Activated CD4-positive, alpha-beta memory T cell treated with anti-CD3 and anti-CD28 coated beads for 36 hours (primary cell): ENCODE measurements around the gene IL11. TPM values are rescaled to one million over a fixed set of nuclear protein-coding genes. Genes with fewer than 3 reads are reported as not detected.

Experiments
- CTCF ChIA-PET: fragments of 350-600 bp; sonication (Branson Sonifier 250); formaldehyde crosslinking; loops from one replicate; lab custom pipeline; 2021; ENCODE audit warnings: antibody characterized with exemption, inconsistent platforms; lab: Charles Lee
- POLR2A ChIA-PET: fragments of 350-600 bp; sonication (Branson Sonifier 250); formaldehyde crosslinking; loops from one replicate; lab custom pipeline; 2021; ENCODE audit warnings: antibody characterized with exemption; lab: Charles Lee
- DNase-seq: peaks from one replicate; pipeline ENCODE4 v3.0.0-alpha.2; 2020
- H3K27ac Mint-ChIP-seq: one replicate; pipeline ENCODE4 v1.8.0; 2021; ENCODE audit warnings: mixed read lengths
- H3K27me3 Mint-ChIP-seq: one replicate; pipeline ENCODE4 v1.8.0; 2021; ENCODE audit warnings: mixed read lengths
- H3K36me3 Mint-ChIP-seq: one replicate; pipeline ENCODE4 v1.8.0; 2021; ENCODE audit warnings: mixed read lengths
- H3K4me1 Mint-ChIP-seq: one replicate; pipeline ENCODE4 v1.8.0; 2021; ENCODE audit warnings: low read depth, mixed read lengths
- H3K4me3 Mint-ChIP-seq: one replicate; pipeline ENCODE4 v1.8.0; 2021; ENCODE audit warnings: mild to moderate bottlenecking, mixed read lengths
- H3K9me3 Mint-ChIP-seq: one replicate; pipeline ENCODE4 v1.8.0; 2021; ENCODE audit warnings: mixed read lengths
- intact Hi-C: fragments of 100-400 bp; cut with micrococcal nuclease; formaldehyde crosslinking; loops from one replicate; pipeline ENCODE4 v1.15.1; 2023
- total RNA-seq, 2 experiments: library from RNA; stranded (reverse); gene quantifications; one replicate each; pipeline ENCODE4 v1.2.3, GENCODE V29; 2021

IL11 gene
- total RNA-seq, 2 experiments from 2014 or later: 0.17 to 0.39 TPM

GRCh38 chr19:55390461-55390880, 20.2 kb upstream of the IL11 start:
- ChIA-PET POLR2A (interaction anchor here (0.8 to 10.6 kb wide), 3 partner anchors 9 to 138 kb away, joined by 3 to 118 read pairs (median 5); partner anchors contain the start of gene UBE2S), CTCF (interaction anchor here (0.8 to 1.5 kb wide), 4 partner anchors 27 to 302 kb away, joined by 3 to 5 read pairs (median 4); no protein-coding TSS in a partner anchor)
- Mint-ChIP-seq H3K27me3 (no peaks in the 10 kb centered on the region), H3K4me3 (no peak overlapping the region), H3K36me3 (peaks cover 50% of the 10 kb centered on the region), H3K4me1 (peaks cover 38% of the 10 kb centered on the region), H3K9me3 (no peaks in the 10 kb centered on the region), H3K27ac (peak overlapping the region; percentile 50)
- no peak for DNase-seq
- intact Hi-C loops: no loop called here

DNA sequence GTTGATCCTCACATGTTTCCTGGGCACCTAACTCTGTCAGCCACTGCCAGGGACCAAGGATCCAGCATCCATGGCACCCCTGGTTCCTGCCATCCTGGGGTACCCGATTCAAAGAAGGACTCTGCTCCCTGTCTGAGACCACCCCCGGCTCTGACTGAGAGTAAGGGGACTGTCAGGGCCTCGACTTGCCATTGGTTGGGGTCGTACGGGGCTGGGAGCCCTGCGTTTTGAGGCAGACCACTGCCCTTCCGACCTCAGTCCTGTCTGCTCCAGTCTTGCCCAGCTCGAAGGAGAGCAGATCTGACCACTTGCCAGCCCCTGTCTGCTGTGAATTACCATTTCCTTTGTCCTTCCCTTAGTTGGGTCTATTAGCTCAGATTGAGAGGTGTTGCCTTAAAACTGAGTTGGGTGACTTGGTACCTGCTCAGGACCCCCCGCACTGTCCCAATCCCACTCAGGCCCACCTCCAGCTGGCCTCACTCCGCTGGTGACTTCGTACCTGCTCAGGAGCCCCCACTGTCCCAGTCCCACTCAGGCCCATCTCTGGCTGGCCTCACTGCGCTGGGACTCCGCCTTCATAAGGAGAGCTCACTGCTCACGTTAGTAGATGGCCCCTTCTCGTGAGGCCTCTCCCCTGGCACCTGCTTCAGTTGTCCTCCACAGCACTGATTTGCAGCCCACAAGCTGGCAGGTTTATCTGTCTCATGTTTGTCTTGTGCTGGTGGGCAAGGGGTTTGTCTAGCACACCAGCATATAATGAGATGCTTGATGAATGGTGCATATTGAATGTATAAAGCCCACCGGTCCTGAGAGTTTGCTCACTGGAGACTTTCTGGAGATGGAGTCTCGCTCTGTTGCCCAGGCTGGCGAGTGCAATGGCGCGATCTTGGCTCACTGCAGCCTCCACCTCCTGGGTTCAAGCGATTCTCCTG, 19.4 kb upstream of the IL11 start:
- H3K9me3 Mint-ChIP-seq: no peaks in the 10 kb centered on the region
- intact Hi-C loops: no loop called here
- POLR2A ChIA-PET: interaction anchor here (1.2 to 10.6 kb wide), 3 partner anchors 10 to 19 kb away, joined by 3 to 118 read pairs (median 5); partner anchors contain the start of gene UBE2S
- CTCF ChIA-PET: interaction anchor here (1.0 to 1.5 kb wide), 3 partner anchors 28 to 301 kb away, joined by 3 to 5 read pairs (median 5); no protein-coding TSS in a partner anchor
- H3K36me3 Mint-ChIP-seq: peaks cover 50% of the 10 kb centered on the region
- peak overlapping the region; percentile 25 for H3K27ac Mint-ChIP-seq
- H3K4me1 Mint-ChIP-seq: peaks cover 40% of the 10 kb centered on the region
- peak overlapping the region; percentile 17 for H3K4me3 Mint-ChIP-seq
- no peaks in the 10 kb centered on the region for H3K27me3 Mint-ChIP-seq
- no peak for DNase-seq

GRCh38 chr19:55387736-55388497, 17.7 kb upstream of the IL11 start:
- Mint-ChIP-seq H3K4me1 (peaks cover 48% of the 10 kb centered on the region), H3K36me3 (peaks cover 50% of the 10 kb centered on the region), H3K27ac (peak overlapping the region; percentile 92), H3K27me3 (no peaks in the 10 kb centered on the region), H3K9me3 (no peaks in the 10 kb centered on the region), H3K4me3 (peak overlapping the region; percentile 96)
- DNase-seq: no peak
- ChIA-PET POLR2A (interaction anchor here (0.7 to 10.6 kb wide), 5 partner anchors 12 to 133 kb away, joined by 3 to 118 read pairs (median 3); partner anchors contain the start of genes KMT5C and UBE2S), CTCF (interaction anchor here (1.1 to 1.3 kb wide), 2 partner anchors 87 to 95 kb away, joined by 3 to 4 read pairs; no protein-coding TSS in a partner anchor)
- intact Hi-C loops: no loop called here

DNA sequence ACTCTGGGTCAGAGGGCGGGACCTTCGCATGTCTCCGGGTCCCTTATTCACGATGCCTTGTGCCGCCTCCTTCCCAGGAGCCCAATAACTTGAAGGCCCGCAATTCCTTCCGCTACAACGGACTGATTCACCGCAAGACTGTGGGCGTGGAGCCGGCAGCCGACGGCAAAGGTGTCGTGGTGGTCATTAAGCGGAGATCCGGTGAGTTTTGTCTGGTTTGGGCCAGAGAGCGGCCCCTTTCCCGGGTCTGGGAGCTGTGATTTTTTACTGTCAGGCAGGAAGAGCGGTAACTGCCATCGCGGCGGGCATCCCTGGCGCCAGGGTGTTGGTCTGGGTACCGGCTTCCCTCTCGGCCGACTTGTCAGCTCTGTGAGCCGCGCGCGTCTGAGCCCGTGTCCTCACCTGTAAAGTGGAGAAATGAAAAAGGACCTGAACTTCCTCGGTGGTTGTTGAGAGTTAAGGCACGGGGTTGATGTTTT, 16.3 kb upstream of the IL11 start:
- DNase-seq: no peak
- Mint-ChIP-seq H3K9me3 (no peaks in the 10 kb centered on the region), H3K27me3 (no peaks in the 10 kb centered on the region), H3K4me3 (peak overlapping the region; percentile 96), H3K36me3 (peaks cover 50% of the 10 kb centered on the region), H3K4me1 (peaks cover 59% of the 10 kb centered on the region), H3K27ac (peak overlapping the region; percentile 92)
- intact Hi-C loops: no loop called here
- POLR2A ChIA-PET: interaction anchor here (2.9 to 10.6 kb wide), 2 partner anchors 18 to 132 kb away, joined by 9 to 118 read pairs; partner anchors contain the start of gene UBE2S
- CTCF ChIA-PET: no interaction called here

- Mint-ChIP-seq H3K4me3 (peak within 1 kb of the TSS; percentile 96), H3K27ac (peak within 1 kb of the TSS; percentile 92), H3K36me3 (peaks cover 49% of the 10 kb centered on the region), H3K4me1 (peaks cover 59% of the 10 kb centered on the region), H3K9me3 (no peaks in the 10 kb centered on the region), H3K27me3 (no peaks in the 10 kb centered on the region)
- ChIA-PET POLR2A (interaction anchor here (2.9 to 10.6 kb wide), 3 partner anchors 19 to 131 kb away, joined by 9 to 118 read pairs (median 38); partner anchors contain the start of genes KMT5C and UBE2S), CTCF (no interaction called here)
- intact Hi-C loops: loop anchor here (1.0 to 2.0 kb wide), 7 partner anchors 12 to 268 kb away; partner anchors contain the start of genes KMT5C, PPP6R1 and ZNF581
- DNase-seq: peak; percentile 99
These were observed 15.6 kb upstream of the IL11 start, which contains the start of gene RPL28 for GRCh38 chr19:55385724-55386492. RPL28 (plus strand) TSS chr19:55385932; CDS start chr19:55386358, 426 bp downstream.

DNA sequence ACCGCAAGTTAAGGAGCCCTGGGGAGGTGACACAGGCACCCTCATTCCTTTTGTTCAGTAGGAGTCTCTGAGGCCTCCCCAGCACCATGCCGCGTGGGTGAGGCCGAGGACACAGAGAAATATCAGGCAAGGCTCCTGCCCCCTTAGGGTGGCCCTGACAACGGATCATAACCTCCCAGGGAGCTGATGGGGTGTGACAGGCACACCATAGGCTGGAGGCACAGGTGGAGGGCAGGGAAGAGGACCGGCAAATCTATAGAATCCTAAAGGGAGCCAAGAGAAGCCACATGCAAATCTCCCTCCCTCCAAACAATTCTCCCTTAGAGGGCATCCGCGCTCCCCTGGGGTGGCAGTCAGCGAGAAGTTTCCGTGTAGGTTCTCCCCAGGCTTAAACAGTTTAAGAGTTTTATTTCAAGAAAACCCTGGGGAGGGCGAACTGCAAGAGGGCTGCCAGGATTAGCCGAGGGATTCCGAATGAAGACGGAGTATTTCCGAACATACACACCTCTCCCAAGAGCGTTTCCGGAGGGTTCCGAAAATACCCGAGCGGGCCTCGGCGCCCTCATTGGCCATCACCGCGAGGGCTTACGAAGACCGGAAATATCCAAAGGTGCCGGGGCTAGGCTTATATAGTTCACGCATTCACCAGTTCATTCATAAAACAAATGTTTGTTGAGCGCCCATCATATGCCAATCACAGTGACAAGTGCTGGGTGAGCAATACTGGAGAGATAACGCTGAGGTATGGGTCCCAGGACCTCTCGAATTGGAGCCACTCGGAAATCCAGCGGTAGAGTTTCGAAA, 14.9 kb upstream of the IL11 start:
- H3K9me3 Mint-ChIP-seq: no peaks in the 10 kb centered on the region
- H3K27ac Mint-ChIP-seq: peak overlapping the region; percentile 92
- peaks cover 43% of the 10 kb centered on the region for H3K36me3 Mint-ChIP-seq
- intact Hi-C loops: loop anchor here (1.0 to 2.0 kb wide), 7 partner anchors 13 to 269 kb away; partner anchors contain the start of genes KMT5C, PPP6R1 and ZNF581
- H3K4me3 Mint-ChIP-seq: peak overlapping the region; percentile 96
- CTCF ChIA-PET: interaction anchor here (0.6 to 3.2 kb wide), 7 partner anchors 13 to 244 kb away, joined by 3 to 43 read pairs (median 5); partner anchors contain the start of genes HSPBP1 and KMT5C
- no peaks in the 10 kb centered on the region for H3K27me3 Mint-ChIP-seq
- POLR2A ChIA-PET: interaction anchor here (1.0 to 10.6 kb wide), 13 partner anchors 10 to 214 kb away, joined by 3 to 118 read pairs (median 8); partner anchors contain the start of genes FIZ1, KMT5C, PPP6R1 and UBE2S
- H3K4me1 Mint-ChIP-seq: peaks cover 53% of the 10 kb centered on the region
- DNase-seq: peak; percentile 98

GRCh38 chr19:55384131-55384919, 14.1 kb upstream of the IL11 start, which contains the start of gene TMEM238:
TMEM238 (minus strand) TSS chr19:55384292; CDS start chr19:55384259, 33 bp downstream.
- Mint-ChIP-seq H3K9me3 (no peaks in the 10 kb centered on the region), H3K4me3 (peak within 1 kb of the TSS; percentile 96), H3K36me3 (peaks cover 35% of the 10 kb centered on the region), H3K27ac (peak within 1 kb of the TSS; percentile 92), H3K4me1 (peaks cover 46% of the 10 kb centered on the region), H3K27me3 (no peaks in the 10 kb centered on the region)
- peak; percentile 48 for DNase-seq
- intact Hi-C loops: loop anchor here (2.0 kb wide), 1 partner anchor 258 kb away; the partner anchor contains the start of gene ZNF581
- POLR2A ChIA-PET: interaction anchor here (0.8 to 10.6 kb wide), 16 partner anchors 9 to 222 kb away, joined by 3 to 118 read pairs (median 8); partner anchors contain the start of genes FIZ1, HSPBP1, KMT5C and PPP6R1
- CTCF ChIA-PET: interaction anchor here (0.6 to 3.2 kb wide), 21 partner anchors 12 to 297 kb away, joined by 3 to 43 read pairs (median 4); partner anchors contain the start of genes HSPBP1, KMT5C, PPP6R1 and ZNF628

DNA sequence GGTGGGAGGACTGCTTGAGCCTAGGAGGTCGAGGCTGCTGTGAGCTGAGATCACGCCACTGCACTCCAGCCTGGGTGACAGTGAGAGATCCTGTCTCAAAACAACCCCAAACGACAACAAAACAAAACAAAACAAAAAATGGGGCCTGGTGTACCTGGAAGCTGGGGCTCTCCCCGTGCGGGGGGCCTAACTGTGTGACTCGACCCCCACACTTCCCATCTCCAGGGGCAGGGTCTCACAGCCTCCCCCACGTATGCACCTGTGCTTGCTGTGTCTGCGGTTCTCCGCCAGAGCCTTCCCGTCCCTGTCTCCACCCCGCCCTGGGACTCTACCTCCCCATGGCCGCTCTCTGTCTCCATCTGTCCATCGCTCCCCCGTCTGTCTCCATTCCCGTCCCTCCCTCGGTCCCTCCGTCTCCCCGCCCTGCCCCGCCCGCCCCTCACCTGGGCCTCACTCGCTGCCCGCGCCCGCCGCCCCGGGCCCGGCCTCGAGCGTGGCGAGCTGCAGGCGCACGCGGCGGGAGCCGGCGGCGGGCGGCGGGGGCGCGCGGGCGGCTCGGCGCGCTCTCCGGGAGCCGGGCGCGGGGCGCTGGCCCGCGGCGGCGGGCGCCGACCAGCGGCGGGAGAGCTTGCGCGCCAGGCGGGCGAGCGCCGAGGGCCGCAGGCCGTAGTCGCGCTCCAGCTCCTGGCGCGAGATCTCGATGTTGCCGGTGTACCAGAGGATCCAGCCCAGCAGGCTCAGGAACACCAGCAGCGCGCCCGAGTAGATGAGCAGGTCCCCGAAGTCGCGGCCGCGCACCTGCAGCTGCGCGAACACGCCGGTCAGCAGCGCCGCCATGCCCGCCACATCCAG, 13.2 kb upstream of the IL11 start:
- ChIA-PET POLR2A (interaction anchor here (0.8 to 10.6 kb wide), 16 partner anchors 8 to 254 kb away, joined by 3 to 118 read pairs (median 8); partner anchors contain the start of genes FIZ1, HSPBP1, KMT5C and PPP6R1), CTCF (interaction anchor here (0.6 to 3.2 kb wide), 23 partner anchors 11 to 296 kb away, joined by 3 to 43 read pairs (median 3); partner anchors contain the start of genes HSPBP1, KMT5C, PPP6R1 and ZNF628)
- peaks cover 29% of the 10 kb centered on the region for H3K36me3 Mint-ChIP-seq
- no peaks in the 10 kb centered on the region for H3K9me3 Mint-ChIP-seq
- DNase-seq: peak; percentile 68
- H3K4me1 Mint-ChIP-seq: peaks cover 39% of the 10 kb centered on the region
- peak overlapping the region; percentile 84 for H3K27ac Mint-ChIP-seq
- H3K27me3 Mint-ChIP-seq: no peaks in the 10 kb centered on the region
- intact Hi-C loops: loop anchor here (2.0 kb wide), 1 partner anchor 259 kb away; the partner anchor contains the start of gene ZNF581
- H3K4me3 Mint-ChIP-seq: peak overlapping the region; percentile 82
